ENCODE measurements around the gene CDKAL1. TPM values are rescaled to one million over a fixed set of nuclear protein-coding genes. Genes with fewer than 3 reads are reported as not detected.

Gene CDKAL1
- total RNA-seq, 1 experiment from 2014 or later: 20.6 TPM

GRCh38 chr6:21208796-21209186 is 674.5 kb downstream of the CDKAL1 start:
- H3K27ac Mint-ChIP-seq: no peak overlapping the region
- H3K4me3 Mint-ChIP-seq: no peak overlapping the region
- ATAC-seq: no peak
- peaks cover 25% of the 10 kb centered on the region for H3K9me3 Mint-ChIP-seq
- peaks cover 13% of the 10 kb centered on the region for H3K36me3 Mint-ChIP-seq
- DNase-seq (ENCODE audit: low spot score): no peak
- ChIA-PET CTCF (no interaction called here), POLR2A (interaction anchor here (0.8 to 1.0 kb wide), 2 partner anchors 9 to 380 kb away, joined by 3 to 6 read pairs; no protein-coding TSS in a partner anchor)
- peaks cover 7% of the 10 kb centered on the region for H3K4me1 Mint-ChIP-seq
- TF ChIP-seq PRRX2 (CRISPR knock-in tag; IDR thresholded peaks at IDR 0.05): no peak
- TF ChIP-seq ZNF263 (CRISPR knock-in tag; IDR thresholded peaks at IDR 0.05; ENCODE audit: low read depth): no peak
- TF ChIP-seq JUN (CRISPR knock-in tag; IDR thresholded peaks at IDR 0.05): no peak
- TF ChIP-seq STAT6 (CRISPR knock-in tag; conservative IDR thresholded peaks at IDR 0.05; ENCODE audit: low read depth): no peak
- no peaks in the 10 kb centered on the region for H3K27me3 Mint-ChIP-seq (ENCODE audit: low read depth)

GRCh38 chr6:21213492-21213891 is 679.2 kb downstream of the CDKAL1 start:
- no peaks in the 10 kb centered on the region for H3K4me1 Mint-ChIP-seq

More at GRCh38 chr6:21213492-21213891, 679.2 kb downstream of the CDKAL1 start:
- CTCF ChIA-PET: no interaction called here
- H3K27me3 Mint-ChIP-seq (ENCODE audit: low read depth): no peaks in the 10 kb centered on the region
- no peak for ATAC-seq
- no peak overlapping the region for H3K27ac Mint-ChIP-seq
- no peak for TF ChIP-seq GABPB1 (CRISPR knock-in tag; IDR thresholded peaks at IDR 0.05)
- TF ChIP-seq ZNF232 (CRISPR knock-in tag; IDR thresholded peaks at IDR 0.05): no peak
- no peak for TF ChIP-seq ATF6 (CRISPR knock-in tag; IDR thresholded peaks at IDR 0.05)
- TF ChIP-seq ZNF121 (CRISPR knock-in tag; IDR thresholded peaks at IDR 0.05): no peak
- TF ChIP-seq SMAD3 (CRISPR knock-in tag; IDR thresholded peaks at IDR 0.05; ENCODE audit: borderline replicate concordance): no peak
- TF ChIP-seq USF2 (CRISPR knock-in tag; IDR thresholded peaks at IDR 0.05): no peak
- no peak for TF ChIP-seq HMGXB4 (CRISPR knock-in tag; IDR thresholded peaks at IDR 0.05)
- no peak for TF ChIP-seq ESRRA (CRISPR knock-in tag; IDR thresholded peaks at IDR 0.05; ENCODE audit: borderline replicate concordance)
- no peak for TF ChIP-seq ZSCAN18 (CRISPR knock-in tag; IDR thresholded peaks at IDR 0.05)
- no peak for TF ChIP-seq FOXP4 (CRISPR knock-in tag; IDR thresholded peaks at IDR 0.05)
- no peak for TF ChIP-seq NR3C1 (CRISPR knock-in tag; conservative IDR thresholded peaks at IDR 0.05; ENCODE audit: low read depth)
- TF ChIP-seq E2F1 (CRISPR knock-in tag; IDR thresholded peaks at IDR 0.05): no peak
- no peak for TF ChIP-seq ZNF138 (CRISPR knock-in tag; conservative IDR thresholded peaks at IDR 0.05)
- no peak for TF ChIP-seq MXD4 (CRISPR knock-in tag; IDR thresholded peaks at IDR 0.05; ENCODE audit: borderline replicate concordance)
- TF ChIP-seq CTCF (IDR thresholded peaks at IDR 0.05): no peak
- TF ChIP-seq ZNF263 (CRISPR knock-in tag; IDR thresholded peaks at IDR 0.05; ENCODE audit: low read depth): no peak
- peaks cover 20% of the 10 kb centered on the region for H3K9me3 Mint-ChIP-seq
- no peak for DNase-seq (ENCODE audit: low spot score)
- POLR2A ChIA-PET: no interaction called here
- no peak overlapping the region for H3K4me3 Mint-ChIP-seq
- peaks cover 16% of the 10 kb centered on the region for H3K36me3 Mint-ChIP-seq
